ENCODE results near the gene MECR.

DNA sequence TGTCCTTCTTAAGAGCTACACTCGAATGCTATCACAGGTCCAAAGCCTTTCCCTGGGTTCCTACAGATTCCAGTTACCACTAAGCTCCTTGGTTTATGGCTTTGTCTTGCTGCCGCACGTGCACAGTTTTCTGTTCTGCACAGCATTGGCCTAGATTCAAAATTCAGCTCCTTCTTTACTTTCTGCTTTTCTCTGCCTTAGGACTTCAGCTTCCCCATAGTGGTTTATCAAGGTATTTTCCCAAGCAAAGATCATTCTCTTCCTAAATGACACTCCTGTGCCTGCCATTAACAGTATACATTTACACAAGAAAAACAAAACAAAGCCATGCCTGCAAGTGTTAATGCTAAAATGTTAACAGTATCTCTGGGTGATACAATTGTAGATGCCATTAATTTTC lies 47.4 kb upstream of the MECR start:
- TF ChIP-seq, protein P1, sequence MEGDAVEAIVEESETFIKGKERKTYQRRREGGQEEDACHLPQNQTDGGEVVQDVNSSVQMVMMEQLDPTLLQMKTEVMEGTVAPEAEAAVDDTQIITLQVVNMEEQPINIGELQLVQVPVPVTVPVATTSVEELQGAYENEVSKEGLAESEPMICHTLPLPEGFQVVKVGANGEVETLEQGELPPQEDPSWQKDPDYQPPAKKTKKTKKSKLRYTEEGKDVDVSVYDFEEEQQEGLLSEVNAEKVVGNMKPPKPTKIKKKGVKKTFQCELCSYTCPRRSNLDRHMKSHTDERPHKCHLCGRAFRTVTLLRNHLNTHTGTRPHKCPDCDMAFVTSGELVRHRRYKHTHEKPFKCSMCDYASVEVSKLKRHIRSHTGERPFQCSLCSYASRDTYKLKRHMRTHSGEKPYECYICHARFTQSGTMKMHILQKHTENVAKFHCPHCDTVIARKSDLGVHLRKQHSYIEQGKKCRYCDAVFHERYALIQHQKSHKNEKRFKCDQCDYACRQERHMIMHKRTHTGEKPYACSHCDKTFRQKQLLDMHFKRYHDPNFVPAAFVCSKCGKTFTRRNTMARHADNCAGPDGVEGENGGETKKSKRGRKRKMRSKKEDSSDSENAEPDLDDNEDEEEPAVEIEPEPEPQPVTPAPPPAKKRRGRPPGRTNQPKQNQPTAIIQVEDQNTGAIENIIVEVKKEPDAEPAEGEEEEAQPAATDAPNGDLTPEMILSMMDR (IDR thresholded peaks at IDR 0.05), result no peak
- no peak for TF ChIP-seq ZFX (IDR thresholded peaks at IDR 0.05; ENCODE audit: borderline replicate concordance)

All from 22Rv1 (cell line).